A549 treated with RU486 at 1 μM for 4 hours (cell line): ENCODE results near the gene SERP2. TPM values are rescaled to one million over a fixed set of nuclear protein-coding genes. Genes with fewer than 3 reads are reported as not detected.

Source experiments
- total RNA-seq: library from RNA; stranded (reverse); fragments of 200-300 nt; extraction: Qiagen RNA extraction; gene quantifications from 5 replicates; pipeline ENCODE4 v1.2.3, GENCODE V29; 2022; ENCODE audit warnings: low read depth

Gene SERP2
- not detected in 5 replicates for total RNA-seq

DNA sequence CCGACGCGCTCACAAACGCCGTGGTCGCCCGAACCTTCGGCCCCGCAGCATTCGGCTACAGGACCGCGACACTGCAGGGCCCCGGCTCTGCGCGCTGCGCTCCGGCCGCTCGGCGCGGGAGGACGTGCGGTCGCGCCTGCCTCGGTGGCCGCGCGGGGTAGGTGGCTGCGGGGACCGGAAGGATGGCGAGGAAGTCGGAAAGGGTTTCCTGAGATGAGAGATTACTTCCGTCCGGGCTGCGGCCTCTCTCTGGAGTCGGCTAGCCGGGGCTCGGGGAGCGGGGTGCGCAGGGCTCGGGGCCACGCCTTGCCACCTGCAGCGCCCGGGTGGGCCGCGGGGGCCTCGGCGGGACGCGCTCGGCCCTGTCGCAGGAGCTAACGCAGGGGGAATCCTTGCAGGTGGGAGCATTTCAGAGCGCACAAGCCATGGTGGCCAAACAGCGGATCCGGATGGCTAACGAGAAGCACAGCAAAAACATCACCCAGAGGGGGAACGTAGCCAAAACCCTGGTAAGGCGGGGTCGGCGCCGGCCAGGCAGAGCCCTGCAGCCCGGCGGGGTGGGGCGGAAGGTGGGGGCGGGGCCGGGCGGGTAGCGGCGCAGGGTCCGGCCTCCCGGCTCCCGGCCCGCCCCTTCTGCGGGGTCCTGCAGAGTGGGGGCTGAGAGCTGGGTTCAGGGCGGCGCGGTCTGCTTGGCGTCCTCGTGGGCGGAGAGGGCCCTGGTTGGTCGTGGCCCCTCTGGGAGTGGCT, at the start of gene SERP2:
Gene SERP2 (plus strand): TSS at position 224 of the 747 bp plus-strand sequence. CDS start 202 bp downstream, at position 426.

Other genes with a start within 250 kb of the SERP2 start
- 69.1 to 99.3 TPM (median 98.1 TPM) in 5 replicates for gene TSC22D1, start 202.5 kb downstream of the SERP2 start, total RNA-seq